Kidney epithelial cell (primary cell): ENCODE data around the gene GINS1. TPM values are rescaled to one million over a fixed set of nuclear protein-coding genes. Genes with fewer than 3 reads are reported as not detected.

Source experiments
- DNase-seq: peaks from one replicate; pipeline ENCODE4 v3.0.0-alpha.2; 2010; ENCODE audit warnings: low read depth
- H3K27me3 ChIP-seq: 2 replicates; pipeline ENCODE4 v1.6.0; 2011; ENCODE audit warnings: low read length; ENCODE audit not compliant: control insufficient read depth, insufficient read depth
- H3K36me3 ChIP-seq: 2 replicates; pipeline ENCODE4 v1.5.1; 2011; ENCODE audit warnings: low read length; ENCODE audit not compliant: control insufficient read depth, insufficient read depth
- H3K4me3 ChIP-seq: 2 replicates; pipeline ENCODE4 v1.5.1; 2011; ENCODE audit warnings: low read depth, mild to moderate bottlenecking, control low read depth, low read length
- CTCF ChIP-seq: IDR thresholded peaks from 2 replicates; pipeline ENCODE4 v1.5.1; 2011; ENCODE audit warnings: mild to moderate bottlenecking, moderate library complexity, low read length, control low read depth, inconsistent platforms; ENCODE audit not compliant: insufficient read depth, poor library complexity, severe bottlenecking
- total RNA-seq: library from RNA; depleted of rRNA; stranded (reverse); fragments of >200 nt; gene quantifications from 2 replicates; pipeline ENCODE4 v1.2.3, GENCODE V29; 2015

The GINS1 gene
- total RNA-seq, 1 donor from 2014 or later: 6.6 TPM

GRCh38 chr20:25453035-25453810 lies 45.8 kb downstream of the GINS1 start:
- Histone ChIP-seq H3K36me3 (peaks cover 1% of the 10 kb centered on the region), H3K4me3 (no peak overlapping the region), H3K27me3 (no peaks in the 10 kb centered on the region)
- no peak for DNase-seq
- no peak for TF ChIP-seq CTCF

- no peak for TF ChIP-seq CTCF
- no peak for DNase-seq
- Histone ChIP-seq H3K36me3 (peaks cover 1% of the 10 kb centered on the region), H3K27me3 (no peaks in the 10 kb centered on the region), H3K4me3 (no peak overlapping the region)
Measured at GRCh38 chr20:25454153-25454900, 46.9 kb downstream of the GINS1 start.

- Histone ChIP-seq H3K36me3 (no peaks in the 10 kb centered on the region), H3K27me3 (no peaks in the 10 kb centered on the region), H3K4me3 (no peak overlapping the region)
- TF ChIP-seq CTCF: no peak
- no peak for DNase-seq
Measured at GRCh38 chr20:25457886-25458680, 50.6 kb downstream of the GINS1 start.

GRCh38 chr20:25459111-25459830 lies 51.8 kb downstream of the GINS1 start:
- no peaks in the 10 kb centered on the region for H3K27me3 ChIP-seq
- H3K36me3 ChIP-seq: no peaks in the 10 kb centered on the region
- H3K4me3 ChIP-seq: no peak overlapping the region
- no peak for DNase-seq
- no peak for TF ChIP-seq CTCF

- Histone ChIP-seq H3K27me3 (no peaks in the 10 kb centered on the region), H3K36me3 (peaks cover 2% of the 10 kb centered on the region), H3K4me3 (no peak overlapping the region)
- DNase-seq: no peak
- no peak for TF ChIP-seq CTCF
Measured at GRCh38 chr20:25459916-25460535, 52.6 kb downstream of the GINS1 start.
